SK-N-SH (cell line): ENCODE data around the gene SOBP. TPM values are rescaled to one million over a fixed set of nuclear protein-coding genes. Genes with fewer than 3 reads are reported as not detected.

ENCODE experiments used
- CTCF ChIA-PET: fragments of 300-600, 350-600 bp; formaldehyde crosslinking; extraction: SDS; loops from one replicate; lab custom pipeline; 2021; lab: Yijun Ruan, JAX
- POLR2A ChIA-PET: fragments of 350-600 bp; sonication (Branson Sonifier 250); formaldehyde crosslinking; extraction: SDS; loops from one replicate; lab custom pipeline; 2020; ENCODE audit warnings: antibody characterized with exemption, inconsistent platforms; lab: Yijun Ruan, JAX
- DNase-seq: peaks from one replicate; pipeline ENCODE4 v3.0.0; 2012
- H2AFZ ChIP-seq: fragments of 200-600 bp; sonication (generic); 2 replicates; pipeline ENCODE4 v1.8.1; 2016; ENCODE audit warnings: antibody characterized with exemption, mild to moderate bottlenecking, low read depth
- H3F3A ChIP-seq: fragments of 200-600 bp; sonication (generic); replicated peaks from 2 replicates; pipeline ENCODE3; 2016; ENCODE audit warnings: antibody characterized with exemption, mild to moderate bottlenecking; ENCODE audit not compliant: insufficient read depth
- H3K27ac ChIP-seq, 2 experiments: fragments of 200-500 bp in 1 of 2; fragments of 200-600 bp in 1 of 2; sonication (Bioruptor generic) in 1 of 2; sonication (generic), shearing (Covaris generic) in 1 of 2; 2 replicates each; pipeline versions ENCODE4 v1.5.1 to v1.6.1; 2014 to 2016; ENCODE audit warnings: low read depth in 2 of 2, inconsistent platforms in 1 of 2, low read length in 1 of 2, mild to moderate bottlenecking in 1 of 2, mixed read lengths in 1 of 2
- H3K27me3 ChIP-seq: fragments of 200-600 bp; sonication (generic), shearing (Covaris generic); 2 replicates; pipeline ENCODE4 v1.6.1; 2016; ENCODE audit warnings: mixed run types; ENCODE audit not compliant: insufficient read depth
- H3K36me3 ChIP-seq, 2 experiments: fragments of 200-500 bp in 1 of 2; fragments of 200-600 bp in 1 of 2; sonication (Bioruptor generic) in 1 of 2; sonication (generic) in 1 of 2; replicated peaks in 1 of 2; 2 replicates each; pipeline versions ENCODE3 to v1.5.1; 2014 to 2016; ENCODE audit warnings: low read length in 1 of 2, mild to moderate bottlenecking in 1 of 2; ENCODE audit not compliant: insufficient read depth in 2 of 2, control insufficient read depth in 1 of 2
- H3K4me1 ChIP-seq, 2 experiments: fragments of 200-500 bp in 1 of 2; fragments of 200-600 bp in 1 of 2; sonication (Bioruptor generic) in 1 of 2; sonication (generic), shearing (Covaris generic) in 1 of 2; 2 replicates each; pipeline versions ENCODE4 v1.5.1 to v1.6.1; 2014 to 2016; ENCODE audit warnings: low read depth in 1 of 2, low read length in 1 of 2, mixed run types in 1 of 2; ENCODE audit not compliant: insufficient read depth in 2 of 2, control insufficient read depth in 1 of 2
- H3K4me2 ChIP-seq: fragments of 200-600 bp; sonication (generic), shearing (Covaris generic); 2 replicates; pipeline ENCODE4 v1.6.1; 2017; ENCODE audit warnings: mixed run types
- H3K4me3 ChIP-seq, 2 experiments: fragments of 200-500 bp in 1 of 2; fragments of 200-600 bp in 1 of 2; sonication (Bioruptor generic) in 1 of 2; sonication (generic), shearing (Covaris generic) in 1 of 2; 2 replicates each; pipeline versions ENCODE4 v1.5.1 to v1.8.1; 2014 to 2016; ENCODE audit warnings: low read depth in 2 of 2, inconsistent platforms in 1 of 2, low read length in 1 of 2, mild to moderate bottlenecking in 1 of 2, mixed read lengths in 1 of 2, moderate library complexity in 1 of 2
- H3K79me2 ChIP-seq: fragments of 200-600 bp; sonication (generic); 2 replicates; pipeline ENCODE4 v1.8.1; 2017; ENCODE audit warnings: mild to moderate bottlenecking; ENCODE audit not compliant: insufficient read depth
- H3K9ac ChIP-seq: fragments of 200-600 bp; sonication (generic); 2 replicates; pipeline ENCODE4 v1.6.1; 2017; ENCODE audit warnings: mixed run types
- H3K9me2 ChIP-seq: fragments of 200-600 bp; sonication (generic); 2 replicates; pipeline ENCODE4 v1.6.1; 2017; ENCODE audit warnings: mixed run types
- H3K9me3 ChIP-seq: fragments of 200-600 bp; sonication (generic); 2 replicates; pipeline ENCODE4 v1.6.1; 2017; ENCODE audit warnings: mixed run types, mild to moderate bottlenecking, moderate library complexity
- H4K20me1 ChIP-seq: fragments of 200-600 bp; sonication (generic); 2 replicates; pipeline ENCODE4 v1.6.1; 2017; ENCODE audit warnings: mild to moderate bottlenecking, mixed run types; ENCODE audit not compliant: insufficient read depth
- CHD2 ChIP-seq: fragments of 150-350 bp; IDR thresholded peaks from 2 replicates; pipeline ENCODE4 v1.6.1; 2018; ENCODE audit warnings: low read length; ENCODE audit not compliant: partially characterized antibody
- EP300 ChIP-seq, 2 experiments: IDR thresholded peaks; 2 replicates each; pipeline versions ENCODE4 v1.4.0 to v1.6.1; 2012; ENCODE audit warnings: borderline replicate concordance in 1 of 2, low read depth in 1 of 2, low read length in 1 of 2
- FOXJ3 ChIP-seq: sonication (generic); formaldehyde crosslinking; IDR thresholded peaks from 2 replicates; pipeline ENCODE4 v1.5.1; 2020; ENCODE audit warnings: mild to moderate bottlenecking, missing genetic modification reagents
- FOXM1 ChIP-seq: IDR thresholded peaks from 2 replicates; pipeline ENCODE4 v1.4.0; 2012; ENCODE audit warnings: low read depth, mild to moderate bottlenecking
- GABPA ChIP-seq: IDR thresholded peaks from 2 replicates; pipeline ENCODE4 v1.4.0; 2012; ENCODE audit warnings: low read depth, mild to moderate bottlenecking
- GATA2 ChIP-seq: sonication (generic); formaldehyde crosslinking; IDR thresholded peaks from 2 replicates; pipeline ENCODE4 v1.5.0; 2020; ENCODE audit warnings: mild to moderate bottlenecking, missing genetic modification reagents
- IRF3 ChIP-seq: fragments of 150-350 bp; IDR thresholded peaks from 2 replicates; pipeline ENCODE4 v1.6.1; 2016; ENCODE audit warnings: mild to moderate bottlenecking, low read depth, low read length
- JUND ChIP-seq: IDR thresholded peaks from 2 replicates; pipeline ENCODE4 v1.4.0; 2012
- MXI1 ChIP-seq: IDR thresholded peaks from 2 replicates; pipeline ENCODE4 v1.6.1; 2012; ENCODE audit warnings: mild to moderate bottlenecking, low read depth, low read length, improper control_type of control experiment
- NFIC ChIP-seq: IDR thresholded peaks from 2 replicates; pipeline ENCODE4 v1.4.0; 2012; ENCODE audit warnings: borderline replicate concordance
- NRF1 ChIP-seq: IDR thresholded peaks from 2 replicates; pipeline ENCODE4 v1.6.1; 2012; ENCODE audit warnings: low read depth, mild to moderate bottlenecking, low read length
- TAF1 ChIP-seq: IDR thresholded peaks from 2 replicates; pipeline ENCODE4 v1.6.1; 2012; ENCODE audit warnings: low read depth, mild to moderate bottlenecking, low read length, moderate library complexity, borderline replicate concordance
- TCF12 ChIP-seq: IDR thresholded peaks from 2 replicates; pipeline ENCODE4 v1.4.0; 2012
- USF1 ChIP-seq: IDR thresholded peaks from 2 replicates; pipeline ENCODE4 v1.4.0; 2012; ENCODE audit warnings: low read depth, borderline replicate concordance
- WGBS: methylation state at CpG from one replicate; pipeline ENCODE4 v1.1.6; 2017; ENCODE audit warnings: low lambda C conversion rate; 5-methylcytosine and 5-hydroxymethylcytosine counted together
- polyA plus RNA-seq, 3 experiments: library from polyadenylated mRNA; depleted of rRNA; stranded (reverse); fragments of >200 nt; gene quantifications; 2 replicates each; pipeline ENCODE4 v1.2.3, GENCODE V29; 2012
- TF ChIP-seq, protein P1 (sequence below): IDR thresholded peaks from 2 replicates; pipeline ENCODE4; 2012
- TF ChIP-seq, protein P2 (sequence below): IDR thresholded peaks from 2 replicates; pipeline ENCODE4 v1.4.0; 2012; ENCODE audit warnings: low read depth, borderline replicate concordance

The SOBP gene
- 0.21 and 0.61 TPM in 2 replicates for polyA plus RNA-seq (2012; rRNA removed)
- 0.35 and 1.1 TPM in 2 replicates for polyA plus RNA-seq (2012; cell fraction: cytosol; rRNA removed)
- polyA plus RNA-seq (2012; cell fraction: nucleus; rRNA removed) = 2.4 and 5.2 TPM in 2 replicates

- DNase-seq = peak; percentile 96
- H3K36me3 ChIP-seq = no peaks in the 10 kb centered on the region
- ChIA-PET POLR2A (interaction anchor here (0.9 to 2.7 kb wide), 10 partner anchors 17 to 182 kb away, joined by 3 to 21 read pairs (median 4); partner anchors contain the start of gene PDSS2), CTCF (interaction anchor here (0.6 to 8.3 kb wide), 26 partner anchors 9 to 376 kb away, joined by 3 to 35 read pairs (median 4); partner anchors contain the start of gene PDSS2)
- peak within 1 kb of the TSS; percentile 59; the same call in 1 of the 2 replicates for H3K9ac ChIP-seq
- H3K4me1 ChIP-seq = peaks cover 13 to 23% of the 10 kb centered on the region in 2 experiments
- H3K4me3 ChIP-seq = peak within 1 kb of the TSS; percentile 59 to 83
- H2AFZ ChIP-seq = peak within 1 kb of the TSS; percentile 85
- H3K9me2 ChIP-seq = no peaks in the 10 kb centered on the region
- no peaks in the 10 kb centered on the region for H3K79me2 ChIP-seq
- H3K27me3 ChIP-seq = no peaks in the 10 kb centered on the region
- peaks cover 4% of the 10 kb centered on the region; the same call in 1 of the 2 replicates for H4K20me1 ChIP-seq
- H3F3A ChIP-seq = peaks cover 7% of the 10 kb centered on the region
- peak within 1 kb of the TSS; percentile 40 to 81; a peak in 3 of 4 replicates for H3K27ac ChIP-seq
- H3K4me2 ChIP-seq = peak within 1 kb of the TSS; percentile 91
- 0% methylated on average over 24 of the region's 130 CpGs for WGBS
- no peaks in the 10 kb centered on the region for H3K9me3 ChIP-seq
- no peak for TF ChIP-seq USF1
- peak; percentile 12; the same call in 1 of the 2 replicates for TF ChIP-seq MXI1
These were observed at the start of gene SOBP for GRCh38 chr6:107489636-107490565. Gene SOBP, plus strand, starts transcription at chr6:107490117. Its CDS starts 500 bp downstream, at chr6:107490617.

DNA sequence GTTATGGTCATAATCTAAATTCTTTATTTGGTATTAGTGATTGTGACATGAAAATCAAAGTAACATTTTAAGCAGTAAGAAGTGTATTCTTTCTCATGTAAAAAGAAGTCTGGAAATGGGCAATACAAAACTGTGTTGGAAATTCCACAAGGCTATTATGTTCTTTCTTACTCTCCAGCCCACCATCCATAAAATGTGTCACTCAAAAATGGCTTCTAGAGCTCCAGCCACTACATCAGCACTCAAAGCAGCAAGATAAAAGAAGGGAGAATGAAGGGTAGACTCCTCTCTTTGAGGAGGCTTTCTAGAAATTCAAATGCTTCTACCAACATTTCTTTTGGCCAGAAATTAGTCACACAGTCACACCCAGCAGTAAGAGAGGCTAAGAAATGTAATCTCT lies 49.0 kb upstream of the SOBP start:
- no peak overlapping the region for H3K27ac ChIP-seq
- no peak for DNase-seq
- POLR2A ChIA-PET = no interaction called here

More for the DNA sequence above, 49.0 kb upstream of the SOBP start:
- Histone ChIP-seq H3K9me3 (no peaks in the 10 kb centered on the region), H3K27me3 (no peaks in the 10 kb centered on the region)
- TF ChIP-seq EP300 (IDR thresholded peaks at IDR 0.05; ENCODE audit: borderline replicate concordance in 1 of 2, low read depth in 1 of 2, low read length in 1 of 2) = no peak
- TF ChIP-seq, protein P1, sequence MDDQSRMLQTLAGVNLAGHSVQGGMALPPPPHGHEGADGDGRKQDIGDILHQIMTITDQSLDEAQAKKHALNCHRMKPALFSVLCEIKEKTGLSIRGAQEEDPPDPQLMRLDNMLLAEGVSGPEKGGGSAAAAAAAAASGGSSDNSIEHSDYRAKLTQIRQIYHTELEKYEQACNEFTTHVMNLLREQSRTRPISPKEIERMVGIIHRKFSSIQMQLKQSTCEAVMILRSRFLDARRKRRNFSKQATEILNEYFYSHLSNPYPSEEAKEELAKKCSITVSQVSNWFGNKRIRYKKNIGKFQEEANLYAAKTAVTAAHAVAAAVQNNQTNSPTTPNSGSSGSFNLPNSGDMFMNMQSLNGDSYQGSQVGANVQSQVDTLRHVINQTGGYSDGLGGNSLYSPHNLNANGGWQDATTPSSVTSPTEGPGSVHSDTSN = no peak
- no peak for TF ChIP-seq NRF1
- TF ChIP-seq TAF1 = no peak
- TF ChIP-seq IRF3 = no peak
- TF ChIP-seq, protein P2, sequence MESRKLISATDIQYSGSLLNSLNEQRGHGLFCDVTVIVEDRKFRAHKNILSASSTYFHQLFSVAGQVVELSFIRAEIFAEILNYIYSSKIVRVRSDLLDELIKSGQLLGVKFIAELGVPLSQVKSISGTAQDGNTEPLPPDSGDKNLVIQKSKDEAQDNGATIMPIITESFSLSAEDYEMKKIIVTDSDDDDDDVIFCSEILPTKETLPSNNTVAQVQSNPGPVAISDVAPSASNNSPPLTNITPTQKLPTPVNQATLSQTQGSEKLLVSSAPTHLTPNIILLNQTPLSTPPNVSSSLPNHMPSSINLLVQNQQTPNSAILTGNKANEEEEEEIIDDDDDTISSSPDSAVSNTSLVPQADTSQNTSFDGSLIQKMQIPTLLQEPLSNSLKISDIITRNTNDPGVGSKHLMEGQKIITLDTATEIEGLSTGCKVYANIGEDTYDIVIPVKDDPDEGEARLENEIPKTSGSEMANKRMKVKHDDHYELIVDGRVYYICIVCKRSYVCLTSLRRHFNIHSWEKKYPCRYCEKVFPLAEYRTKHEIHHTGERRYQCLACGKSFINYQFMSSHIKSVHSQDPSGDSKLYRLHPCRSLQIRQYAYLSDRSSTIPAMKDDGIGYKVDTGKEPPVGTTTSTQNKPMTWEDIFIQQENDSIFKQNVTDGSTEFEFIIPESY = no peak
- no peak for TF ChIP-seq FOXJ3 (CRISPR knock-in tag)
- no peak for TF ChIP-seq TCF12
- no peak for TF ChIP-seq USF1
- no peak for TF ChIP-seq GABPA
- TF ChIP-seq JUND = no peak
- no peak for TF ChIP-seq FOXM1
- no peak for TF ChIP-seq GATA2 (CRISPR knock-in tag)
- no peak for TF ChIP-seq NFIC
- no peak for TF ChIP-seq CHD2
- TF ChIP-seq MXI1 = no peak
- TF ChIP-seq, all 33 proteins: peak for 0
- H3F3A ChIP-seq = peaks cover 15% of the 10 kb centered on the region
- H3K4me3 ChIP-seq = no peak overlapping the region
- no peaks in the 10 kb centered on the region for H3K36me3 ChIP-seq
- H4K20me1 ChIP-seq = no peaks in the 10 kb centered on the region
- no peaks in the 10 kb centered on the region for H3K9me2 ChIP-seq
- no peak overlapping the region for H2AFZ ChIP-seq
- no peak overlapping the region for H3K4me2 ChIP-seq
- peaks cover 0 to 8% of the 10 kb centered on the region in 2 experiments; a peak in 1 of 4 replicates for H3K4me1 ChIP-seq
- CTCF ChIA-PET = no interaction called here
- peaks cover 3% of the 10 kb centered on the region; the same call in 1 of the 2 replicates for H3K79me2 ChIP-seq
- H3K9ac ChIP-seq = no peak overlapping the region
